SJCRH30 (cell line): ENCODE results near the gene CARHSP1. TPM values are rescaled to one million over a fixed set of nuclear protein-coding genes. Genes with fewer than 3 reads are reported as not detected.
"Not testable (repeated sequence)": the region's sequence is repeated elsewhere in the genome, so short reads cannot be mapped to it uniquely, and the experiment has no call there.

Source experiments
- DNase-seq, 2 experiments: peaks; one replicate each; pipeline ENCODE4 v3.0.0-alpha.2; 2015 to 2020
- H3K27ac ChIP-seq: fragments of 250-450 bp; sonication (Bioruptor Pico); 2 replicates; pipeline ENCODE4 v1.5.1; 2020; ENCODE audit warnings: mild to moderate bottlenecking, moderate library complexity
- H3K27me3 ChIP-seq: fragments of 250-450 bp; sonication (Bioruptor Pico); 2 replicates; pipeline ENCODE4 v1.5.1; 2020; ENCODE audit warnings: mild to moderate bottlenecking, moderate library complexity
- H3K36me3 ChIP-seq: fragments of 250-450 bp; sonication (Bioruptor Pico); 2 replicates; pipeline ENCODE4 v1.5.1; 2020; ENCODE audit warnings: mild to moderate bottlenecking, moderate library complexity
- H3K4me1 ChIP-seq: fragments of 250-450 bp; sonication (Bioruptor Pico); 2 replicates; pipeline ENCODE4 v1.5.1; 2020; ENCODE audit warnings: mild to moderate bottlenecking, moderate library complexity
- H3K4me3 ChIP-seq: fragments of 250-450 bp; sonication (Bioruptor Pico); 2 replicates; pipeline ENCODE4 v1.5.1; 2020; ENCODE audit warnings: mild to moderate bottlenecking, moderate library complexity
- H3K9me3 ChIP-seq: fragments of 250-450 bp; sonication (Bioruptor Pico); replicated peaks from 2 replicates; pipeline ENCODE4 v1.5.1; 2020; ENCODE audit warnings: mild to moderate bottlenecking, moderate library complexity
- total RNA-seq: library from RNA; depleted of rRNA; stranded (reverse); fragments of >200 nt; shearing (Covaris generic); gene quantifications from 2 replicates; pipeline ENCODE4 v1.2.3, GENCODE V29; 2014; rRNA removed

Gene CARHSP1
- 196 and 233 TPM in 2 replicates for total RNA-seq

DNA sequence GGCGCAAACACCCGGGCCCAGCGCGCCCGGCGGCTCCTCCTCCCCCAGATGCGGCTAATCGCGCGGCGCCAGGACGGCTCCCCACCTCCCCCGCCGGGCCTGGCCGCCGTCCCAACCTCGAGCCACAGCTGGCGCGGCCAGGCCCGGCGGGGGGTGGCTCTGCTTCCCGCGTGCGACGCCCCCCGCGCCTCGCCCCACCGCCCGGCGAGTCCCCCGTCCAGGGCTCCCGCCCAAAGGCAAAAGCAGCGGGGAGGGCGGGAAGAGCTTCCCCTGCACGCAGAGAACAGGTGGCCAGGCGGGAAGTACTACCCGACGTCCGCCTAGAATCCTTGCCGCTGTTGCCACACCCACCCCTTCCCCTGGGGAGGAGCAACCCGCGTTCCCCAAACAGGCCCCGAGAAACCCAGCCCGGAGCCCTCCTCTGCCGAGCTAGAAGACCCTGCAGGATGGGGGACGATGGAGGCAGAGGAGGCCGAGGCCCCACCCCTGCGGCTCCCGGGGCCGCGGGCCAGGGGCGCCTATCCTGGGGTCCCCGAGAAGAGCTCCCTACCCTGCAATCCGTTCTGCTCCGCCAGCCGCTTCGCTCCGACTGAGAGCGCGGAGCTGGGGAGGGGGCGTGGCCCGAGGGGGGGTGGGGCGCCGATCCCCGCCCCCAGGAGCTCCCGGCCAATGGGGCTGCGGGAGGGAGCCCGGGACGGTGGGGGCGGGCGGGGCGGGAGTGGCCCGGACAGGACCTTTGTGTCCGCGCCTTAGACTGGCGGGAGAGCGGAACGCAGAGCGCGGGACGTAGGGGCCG, at the start of gene CARHSP1:
TSS of gene CARHSP1 (minus strand) at position 591 of the 796 bp plus-strand sequence. CDS start 9,678 bp downstream, outside the sequence.
- DNase-seq: peak; percentile 95 to 97
- H3K36me3 ChIP-seq: peaks cover 6% of the 10 kb centered on the region

DNA sequence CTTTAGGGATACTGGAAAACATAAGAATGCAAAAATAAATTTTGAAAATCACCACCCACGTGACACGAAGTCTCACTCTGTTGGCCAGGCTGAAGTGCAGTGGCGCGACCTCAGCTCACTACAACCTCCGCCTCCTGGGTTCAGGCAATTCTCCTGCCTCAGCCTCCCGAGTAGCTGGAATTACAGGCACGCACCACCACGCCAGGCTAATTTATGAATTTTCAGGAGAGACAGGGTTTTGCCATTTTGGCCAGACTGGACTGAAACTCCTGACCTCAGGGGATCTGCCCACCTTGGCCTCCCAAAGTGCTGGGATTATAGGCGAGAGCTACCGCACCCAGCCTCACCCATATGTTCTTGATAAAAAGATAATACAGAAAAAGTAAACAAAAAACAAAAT, 48.5 kb upstream of the CARHSP1 start:
- not testable (repeated sequence) for H3K9me3 ChIP-seq, DNase-seq, H3K4me1 ChIP-seq, H3K27ac ChIP-seq, H3K4me3 ChIP-seq, H3K27me3 ChIP-seq
- H3K36me3 ChIP-seq: peaks cover 66% of the 10 kb centered on the region

More for the DNA sequence above, at the start of gene CARHSP1:
- Histone ChIP-seq H3K9me3 (no peaks in the 10 kb centered on the region), H3K27me3 (no peaks in the 10 kb centered on the region), H3K4me3 (peak within 1 kb of the TSS; percentile 94), H3K4me1 (peaks cover 23% of the 10 kb centered on the region), H3K27ac (peak within 1 kb of the TSS; percentile 100)

DNA sequence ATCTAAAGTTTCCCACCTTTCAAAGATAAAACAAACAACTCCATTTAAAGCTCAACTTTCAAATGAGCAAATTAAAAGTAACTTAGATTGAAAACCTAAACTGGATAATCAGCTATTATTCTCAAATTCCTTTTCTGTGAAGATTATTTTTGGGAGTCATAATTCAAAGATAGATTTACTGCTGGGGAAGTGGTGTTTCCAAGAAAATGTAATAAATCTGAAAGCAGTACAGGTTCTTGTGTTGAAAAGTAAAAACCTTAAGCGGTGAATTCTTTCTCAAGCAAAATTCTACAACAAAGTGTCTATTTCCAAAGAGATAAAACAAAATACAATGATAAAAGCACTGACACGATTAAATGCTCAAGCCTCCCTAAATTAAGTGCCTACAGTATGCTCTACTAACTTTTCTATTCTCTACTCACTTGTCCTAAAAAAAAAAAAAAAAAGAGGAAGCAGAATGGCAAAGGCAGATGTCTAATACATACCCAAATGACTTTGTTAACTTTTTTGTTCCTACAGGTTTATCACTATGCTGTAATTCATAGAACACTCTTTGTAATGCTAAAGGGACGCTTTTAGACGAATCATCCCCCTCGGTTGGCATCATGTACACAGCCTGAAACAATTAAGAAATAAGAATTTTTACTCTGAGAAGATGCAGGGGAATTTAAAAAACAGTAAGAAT, 47.9 kb upstream of the CARHSP1 start:
- peaks cover 65% of the 10 kb centered on the region for H3K36me3 ChIP-seq
- no peaks in the 10 kb centered on the region for H3K9me3 ChIP-seq

DNA sequence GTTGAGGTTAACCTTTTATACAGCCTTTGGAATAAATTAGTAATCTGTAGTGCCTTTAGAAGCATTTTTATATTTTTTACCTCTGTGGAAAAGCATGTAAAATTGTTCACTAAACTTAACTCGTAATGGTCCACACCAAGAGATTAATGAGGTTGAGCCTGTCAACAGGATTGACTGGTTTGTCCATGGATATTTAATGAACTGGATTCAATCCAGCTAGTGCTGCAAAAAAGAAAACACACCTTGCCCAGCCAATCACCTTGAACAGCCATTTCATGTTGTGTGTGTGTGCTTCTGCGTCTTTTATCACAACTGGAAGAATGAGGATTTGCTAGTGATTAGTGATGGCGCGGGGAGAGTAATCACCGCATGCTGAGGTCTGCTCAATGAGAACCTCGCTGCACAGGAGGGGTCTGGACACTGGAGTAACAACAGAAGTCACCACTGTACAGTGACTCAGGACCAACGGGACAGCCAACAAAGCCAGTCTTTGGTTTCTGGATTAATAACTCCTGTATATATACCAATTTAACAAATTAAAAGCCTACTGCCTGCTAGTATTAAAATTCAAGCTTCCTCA, 47.0 kb upstream of the CARHSP1 start:
- Histone ChIP-seq H3K27ac (no peak overlapping the region), H3K4me3 (no peak overlapping the region), H3K36me3 (peaks cover 65% of the 10 kb centered on the region), H3K9me3 (no peaks in the 10 kb centered on the region), H3K4me1 (no peaks in the 10 kb centered on the region), H3K27me3 (no peaks in the 10 kb centered on the region)
- DNase-seq: no peak

More for the DNA sequence above, 47.9 kb upstream of the CARHSP1 start:
- Histone ChIP-seq H3K27ac (no peak overlapping the region), H3K4me1 (no peaks in the 10 kb centered on the region), H3K4me3 (no peak overlapping the region), H3K27me3 (no peaks in the 10 kb centered on the region)
- no peak for DNase-seq

DNA sequence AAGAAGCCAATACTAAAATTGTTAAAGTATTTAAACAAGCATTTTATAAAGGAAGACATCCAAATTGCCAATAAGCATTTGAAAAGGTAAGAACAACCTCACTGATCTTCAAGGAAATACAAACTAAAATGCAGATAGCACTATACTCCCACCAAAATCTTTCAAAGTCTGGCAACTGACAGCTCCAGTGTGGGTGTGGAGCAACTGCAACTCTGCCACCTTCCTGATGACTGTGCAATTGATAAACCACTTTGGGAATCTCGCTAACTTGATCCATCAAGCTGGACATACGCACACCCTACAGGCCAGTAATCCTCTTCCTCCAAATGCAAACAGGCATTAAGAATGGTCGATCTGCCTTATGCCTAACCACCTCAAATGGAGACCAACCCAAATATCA, 45.3 kb upstream of the CARHSP1 start:
- Histone ChIP-seq H3K4me3 (no peak overlapping the region), H3K27me3 (no peaks in the 10 kb centered on the region), H3K27ac (no peak overlapping the region), H3K36me3 (peaks cover 65% of the 10 kb centered on the region), H3K4me1 (no peaks in the 10 kb centered on the region), H3K9me3 (no peaks in the 10 kb centered on the region)
- no peak for DNase-seq

DNA sequence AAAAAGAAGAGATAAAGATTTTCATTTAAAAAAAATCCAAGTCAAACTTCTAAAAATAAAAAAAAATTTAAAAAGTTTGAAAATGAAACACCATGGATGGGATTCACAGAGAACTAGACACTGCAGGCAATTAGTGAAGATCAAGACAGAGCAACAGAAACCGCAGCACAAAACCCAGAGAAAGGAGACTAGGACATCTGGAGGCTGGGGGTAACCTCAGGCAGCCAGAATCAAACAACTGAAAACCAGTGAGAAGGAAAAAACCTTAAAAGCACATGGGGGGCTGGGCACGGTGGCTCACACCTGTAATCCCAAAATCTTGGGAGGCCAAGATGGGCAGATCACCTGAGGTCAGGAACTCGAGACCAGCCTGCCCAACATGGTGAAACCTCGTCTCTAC, 44.0 kb upstream of the CARHSP1 start:
- H3K36me3 ChIP-seq: peaks cover 64% of the 10 kb centered on the region
- no peaks in the 10 kb centered on the region for H3K27me3 ChIP-seq
- H3K27ac ChIP-seq: no peak overlapping the region
- no peak for DNase-seq
- no peak overlapping the region for H3K4me3 ChIP-seq
- H3K9me3 ChIP-seq: no peaks in the 10 kb centered on the region
- H3K4me1 ChIP-seq: no peaks in the 10 kb centered on the region

DNA sequence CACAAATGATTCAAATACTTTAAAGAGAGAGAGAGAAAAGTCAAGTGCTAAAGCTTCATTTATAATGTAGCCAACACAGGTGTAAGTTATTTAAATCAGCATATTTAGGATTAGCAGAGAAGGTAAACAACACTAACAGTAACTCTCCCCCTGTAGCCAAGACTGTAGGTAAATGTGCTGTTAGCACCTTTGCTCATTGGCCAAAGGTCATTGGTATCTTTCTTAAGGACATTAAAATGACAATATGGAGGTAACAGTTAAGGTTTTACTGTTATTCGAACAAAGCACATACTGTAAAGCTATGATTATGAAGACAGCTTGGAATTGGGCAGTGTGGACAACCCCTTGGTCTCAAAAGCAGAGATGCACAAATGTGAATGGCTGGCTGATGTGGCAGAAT, 42.0 kb upstream of the CARHSP1 start:
- no peak overlapping the region for H3K27ac ChIP-seq
- H3K4me3 ChIP-seq: no peak overlapping the region
- no peaks in the 10 kb centered on the region for H3K9me3 ChIP-seq
- peaks cover 67% of the 10 kb centered on the region for H3K36me3 ChIP-seq
- H3K27me3 ChIP-seq: no peaks in the 10 kb centered on the region
- no peaks in the 10 kb centered on the region for H3K4me1 ChIP-seq
- DNase-seq: no peak

DNA sequence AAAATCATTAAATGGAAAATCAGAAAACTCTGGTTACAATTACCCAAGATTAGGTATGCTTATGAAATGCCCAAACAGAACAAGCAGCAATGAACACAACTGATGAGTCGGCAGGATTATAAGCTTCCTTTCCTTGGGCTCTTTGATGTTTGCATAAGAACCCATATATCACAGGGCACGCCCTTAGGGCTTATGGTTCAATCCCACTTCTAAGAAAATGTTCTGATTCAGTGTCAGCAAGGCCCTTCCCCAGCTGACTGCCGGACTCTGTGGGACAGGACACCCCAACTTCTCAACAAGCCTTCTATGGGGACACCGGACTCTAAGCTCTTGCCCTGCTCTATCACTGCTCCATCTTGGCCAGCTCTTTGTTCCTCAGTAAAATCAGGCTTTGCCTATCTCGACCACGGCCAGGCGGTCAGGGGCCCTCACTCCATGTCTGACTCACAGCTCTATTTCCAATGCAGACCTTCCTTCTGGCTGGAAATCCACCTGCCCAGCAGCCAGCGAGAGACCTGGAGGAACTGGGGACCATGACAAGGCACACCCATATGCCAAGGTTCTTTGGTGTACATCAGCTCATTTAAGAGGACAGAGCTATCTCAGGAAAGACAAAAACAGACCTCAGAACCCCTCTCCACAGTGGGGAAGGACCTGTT, 40.1 kb upstream of the CARHSP1 start:
- H3K27ac ChIP-seq: no peak overlapping the region
- no peaks in the 10 kb centered on the region for H3K4me1 ChIP-seq
- no peak overlapping the region for H3K4me3 ChIP-seq

DNA sequence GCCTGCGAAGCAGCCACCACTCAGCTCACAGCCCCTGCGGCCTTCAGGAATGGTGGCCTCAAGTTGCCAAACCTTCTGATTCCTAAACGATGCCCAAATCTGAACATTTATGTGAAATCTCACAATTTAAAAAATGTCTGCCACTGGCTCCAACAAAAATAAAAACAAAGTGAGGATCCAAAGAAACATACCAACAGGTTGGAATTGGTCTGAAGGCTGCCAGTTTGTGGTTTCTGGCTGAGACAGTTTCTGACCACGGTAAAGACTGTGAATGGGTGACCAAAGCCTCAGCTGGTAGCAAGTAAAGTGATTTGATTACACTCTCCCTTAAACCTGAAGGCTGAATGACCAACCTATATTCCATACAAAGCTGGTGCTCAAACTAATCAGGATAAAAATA, 38.3 kb upstream of the CARHSP1 start:
- no peaks in the 10 kb centered on the region for H3K9me3 ChIP-seq
- no peak for DNase-seq
- peaks cover 64% of the 10 kb centered on the region for H3K36me3 ChIP-seq

More for the DNA sequence above, 40.1 kb upstream of the CARHSP1 start:
- no peak for DNase-seq
- Histone ChIP-seq H3K36me3 (peaks cover 70% of the 10 kb centered on the region), H3K9me3 (no peaks in the 10 kb centered on the region), H3K27me3 (no peaks in the 10 kb centered on the region)

DNA sequence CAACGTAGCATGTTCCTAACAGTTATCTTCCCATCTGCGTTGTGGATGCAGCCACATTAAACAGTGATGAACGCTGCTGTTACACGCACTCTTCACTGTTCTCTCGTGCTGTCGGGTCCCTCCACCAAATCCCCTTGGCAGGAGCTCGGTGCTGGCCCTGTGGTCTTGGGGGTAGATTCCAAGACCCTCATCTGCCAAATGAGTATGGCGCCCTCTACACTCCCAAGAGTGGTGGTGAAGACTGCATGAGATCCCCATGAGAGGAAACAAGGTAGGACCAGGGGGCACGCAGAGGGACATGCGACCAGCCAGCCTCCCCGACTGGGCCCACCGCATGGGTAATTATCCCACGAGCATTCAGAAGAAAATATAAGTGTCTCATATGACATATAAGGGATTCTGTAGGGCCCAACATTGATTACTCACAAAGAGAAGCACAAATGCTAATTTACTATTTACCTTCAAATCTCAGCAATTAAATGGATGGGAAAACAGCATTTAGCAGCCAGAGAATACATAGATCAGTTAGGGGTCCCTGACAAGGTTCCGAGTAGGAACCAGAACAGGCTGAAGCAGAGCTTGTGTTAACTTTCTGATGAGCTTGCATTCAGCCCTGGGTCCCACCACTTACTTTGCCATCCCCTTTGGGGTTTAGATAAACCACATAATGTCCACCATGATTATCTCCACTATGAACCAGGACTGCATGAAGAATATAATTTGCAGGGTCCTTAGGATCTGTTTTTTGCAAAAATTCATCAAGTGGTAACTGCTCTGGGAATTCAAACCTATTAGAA, 37.2 kb upstream of the CARHSP1 start:
- Histone ChIP-seq H3K27me3 (no peaks in the 10 kb centered on the region), H3K4me1 (no peaks in the 10 kb centered on the region), H3K27ac (no peak overlapping the region), H3K9me3 (no peaks in the 10 kb centered on the region), H3K36me3 (peaks cover 63% of the 10 kb centered on the region), H3K4me3 (no peak overlapping the region)
- DNase-seq: no peak

More for the DNA sequence above, 38.3 kb upstream of the CARHSP1 start:
- no peaks in the 10 kb centered on the region for H3K27me3 ChIP-seq
- no peak overlapping the region for H3K4me3 ChIP-seq
- H3K4me1 ChIP-seq: no peaks in the 10 kb centered on the region
- no peak overlapping the region for H3K27ac ChIP-seq

DNA sequence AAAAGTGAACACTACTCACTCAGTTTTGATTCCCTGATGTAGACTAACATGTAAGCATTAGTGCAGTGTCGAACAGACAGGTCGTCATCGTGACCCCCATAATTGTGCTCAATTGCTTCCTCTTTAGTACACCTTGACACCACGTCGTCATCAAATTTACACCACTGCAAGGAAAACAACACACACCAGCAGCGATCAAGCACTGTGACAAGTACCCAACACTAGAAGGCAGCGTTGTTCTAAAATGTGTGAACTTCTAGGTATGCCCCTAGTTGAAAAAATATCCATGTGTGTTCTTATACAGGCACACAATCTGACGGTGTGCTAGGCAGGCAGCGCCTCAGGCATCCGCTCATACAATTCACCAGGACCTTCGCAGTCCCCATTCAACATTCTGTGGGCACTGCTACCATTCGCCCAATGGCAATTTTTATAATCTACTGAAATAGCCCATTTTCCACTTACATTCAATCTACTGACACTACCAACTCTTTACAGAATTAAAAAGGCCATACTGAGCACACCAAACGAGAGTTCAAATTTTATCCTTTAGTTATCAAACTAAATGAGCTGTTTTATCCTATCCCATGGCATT, 36.5 kb upstream of the CARHSP1 start:
- Histone ChIP-seq H3K27me3 (no peaks in the 10 kb centered on the region), H3K27ac (no peak overlapping the region), H3K4me3 (no peak overlapping the region), H3K4me1 (no peaks in the 10 kb centered on the region), H3K36me3 (peaks cover 63% of the 10 kb centered on the region), H3K9me3 (no peaks in the 10 kb centered on the region)
- peak in 1 of 2 experiments; percentile 36 for DNase-seq

DNA sequence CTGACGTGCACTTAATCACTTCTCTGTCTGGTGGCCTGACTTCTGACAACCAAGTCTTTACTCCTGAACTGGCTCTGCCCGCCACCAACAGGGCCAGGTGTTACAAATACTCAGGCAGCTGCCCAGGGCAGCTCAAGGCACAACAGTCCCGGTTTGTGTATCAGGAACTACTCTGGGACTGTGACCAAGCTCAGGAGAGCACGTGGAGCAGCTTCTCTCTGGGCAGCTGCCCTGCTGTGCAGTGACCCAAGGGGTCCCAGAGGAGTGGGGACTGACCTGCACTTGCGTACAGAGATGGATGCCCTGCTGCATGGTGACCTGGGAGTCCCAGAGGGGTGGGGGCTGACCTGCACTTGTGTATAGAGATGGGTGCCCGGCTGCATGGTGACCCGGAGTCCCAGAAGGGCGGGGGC, 35.2 kb upstream of the CARHSP1 start:
- Histone ChIP-seq H3K9me3 (no peaks in the 10 kb centered on the region), H3K36me3 (peaks cover 66% of the 10 kb centered on the region), H3K4me3 (no peak overlapping the region), H3K4me1 (no peaks in the 10 kb centered on the region), H3K27me3 (no peaks in the 10 kb centered on the region), H3K27ac (no peak overlapping the region)
- no peak for DNase-seq

DNA sequence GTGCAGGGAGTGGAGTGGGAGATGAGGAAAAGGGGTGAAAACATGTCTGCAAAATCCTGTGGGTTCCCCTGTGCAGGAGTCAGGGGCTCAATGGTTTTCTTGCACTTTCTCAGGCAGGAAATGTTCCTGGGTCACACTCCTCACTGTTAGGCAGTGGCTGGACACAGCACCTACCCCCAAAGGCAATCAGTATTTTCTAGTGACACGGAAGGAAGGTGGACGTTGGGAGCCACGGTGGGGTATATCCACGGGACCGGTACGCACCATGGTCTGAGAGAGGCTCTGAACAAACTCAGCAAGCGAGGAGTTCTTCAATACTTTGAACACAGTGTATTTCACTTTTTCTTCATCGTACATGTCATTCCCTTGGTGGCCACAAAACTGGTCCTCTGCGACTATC, 34.2 kb upstream of the CARHSP1 start:
- Histone ChIP-seq H3K27ac (no peak overlapping the region), H3K9me3 (no peaks in the 10 kb centered on the region), H3K4me3 (no peak overlapping the region), H3K36me3 (peaks cover 67% of the 10 kb centered on the region), H3K27me3 (no peaks in the 10 kb centered on the region), H3K4me1 (no peaks in the 10 kb centered on the region)
- DNase-seq: no peak
